Adrenal gland (tissue), 12 donors: ENCODE measurements around the gene FBXL7. TPM values are rescaled to one million over a fixed set of nuclear protein-coding genes. Genes with fewer than 3 reads are reported as not detected.

Experiments
- DNase-seq, 7 donors: peaks; one replicate each; pipeline ENCODE4 v3.0.0-alpha.2; 2019 to 2020
- H3K27ac ChIP-seq, 5 donors: fragments of 200-600 bp; sonication (generic) in 4 of 5; 1 replicate in 3 of 5; 2 replicates in 2 of 5; pipeline versions ENCODE4 v1.5.1 to v1.8.0; 2016 to 2020; ENCODE audit warnings: mild to moderate bottlenecking in 1 of 5
- H3K27me3 ChIP-seq: fragments of 200-600 bp; 2 replicates; pipeline ENCODE4 v1.8.0; 2021
- H3K36me3 ChIP-seq, 2 donors: fragments of 200-600 bp; replicated peaks in 1 of 2; 1 replicate in 1 of 2; 2 replicates in 1 of 2; pipeline versions ENCODE4 v1.5.1 to v1.8.0; 2018 to 2022
- H3K4me1 ChIP-seq, 2 donors: fragments of 200-600 bp; replicated peaks in 1 of 2; 1 replicate in 1 of 2; 2 replicates in 1 of 2; pipeline versions ENCODE4 v1.5.1 to v1.8.0; 2018 to 2021
- H3K4me3 ChIP-seq, 4 donors: fragments of 200-600 bp; sonication (generic) in 3 of 4; one replicate each; pipeline ENCODE4 v1.5.1; 2016 to 2018
- H3K9me3 ChIP-seq, 3 donors: fragments of 200-600 bp; sonication (generic) in 1 of 3; replicated peaks in 1 of 3; 1 replicate in 2 of 3; 2 replicates in 1 of 3; pipeline versions ENCODE4 v1.5.1 to v1.8.0; 2016 to 2021
- CTCF ChIP-seq, 6 experiments: fragments of 450-650 bp in 4 of 6; fragments of 200-600 bp in 2 of 6; sonication (generic) in 1 of 6; IDR thresholded peaks; 1 replicate in 5 of 6; 2 replicates in 1 of 6; pipeline versions ENCODE4 v1.5.1 to v1.8.0; 2016 to 2021; ENCODE audit warnings: antibody characterized with exemption in 6 of 6, mild to moderate bottlenecking in 2 of 6, moderate library complexity in 1 of 6
- POLR2A ChIP-seq, 2 donors: fragments of 450-650 bp; IDR thresholded peaks; one replicate each; pipeline ENCODE4 v1.6.1; 2017; ENCODE audit warnings: antibody characterized with exemption in 2 of 2, mild to moderate bottlenecking in 2 of 2, moderate library complexity in 1 of 2
- WGBS, 4 donors: extraction: QIAGEN DNeasy Blood & Tissue Kit in 2 of 4; methylation state at CpG; one replicate each; pipeline versions ENCODE4 v1.1.5 to v1.1.7; 2013 to 2017; 5-methylcytosine and 5-hydroxymethylcytosine counted together
- intact Hi-C, 2 donors: fragments of 100-400 bp; cut with DNase I; formaldehyde crosslinking; loops; one replicate each; pipeline versions ENCODE4 v1.14.1 to v1.15.0; 2022 to 2023
- polyA plus RNA-seq, 3 donors: library from polyadenylated mRNA; stranded (reverse); fragments of 200-250 nt in 2 of 3; fragments of 350-450 nt in 1 of 3; fragmentation: Illumina TruSeq in 1 of 3; extraction: RNeasy Lipid Tissue Mini Kit (QIAGEN cat#74804) in 1 of 3; gene quantifications; one replicate each; pipeline ENCODE4 v1.2.3, GENCODE V29; 2013 to 2014
- total RNA-seq, 9 donors: library from RNA; depleted of rRNA in 4 of 9; stranded (reverse); fragments of >200 nt in 4 of 9; fragments of 120-200 nt in 1 of 9; fragmentation: NEBNext Ultra II Directional in 1 of 9; extraction: Animal tissue kit (Norgen Biotek cat#: 25700) in 1 of 9; gene quantifications; one replicate each; pipeline versions ENCODE4 v1.1.0 to v1.2.4, GENCODE V29; 2013 to 2023
- donor health status: healthy with polysubstance abuse.
- donor health status: Bipolar disorder and iron deficiency.
- donor health status: DM: yes; HTN: yes; CAD: no.
- donor health status: DM: no; HTN: no; CAD: no.
- donor health status: DM: no; HTN: no; CAD: no.
- donor health status: DM: yes; HTN: yes; CAD: no.

The FBXL7 gene
- total and polyA plus RNA-seq, 12 donors = 22.6 to 59.1 (median 34.0) TPM

DNA sequence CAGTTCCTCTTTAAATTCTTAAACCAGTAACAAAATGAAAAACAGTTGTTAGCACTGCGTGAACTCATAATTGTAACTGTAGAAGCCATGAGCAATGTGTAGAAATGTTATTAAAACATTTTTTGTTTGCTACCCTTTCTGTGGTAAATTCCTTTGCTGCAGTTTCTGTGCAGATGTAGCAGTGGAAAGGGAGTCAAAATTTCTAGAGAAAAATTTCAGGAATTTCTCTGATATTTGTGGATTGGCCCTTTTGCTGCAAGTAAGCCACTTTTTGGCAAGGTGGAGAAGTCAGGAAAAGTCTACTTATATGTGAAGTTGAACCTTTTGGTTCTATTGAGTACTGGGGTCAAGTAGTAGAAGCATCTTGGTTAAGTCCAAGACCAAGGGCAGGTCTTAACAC is 10.1 kb downstream of the FBXL7 start:
- H3K9me3 ChIP-seq = no peaks in the 10 kb centered on the region
- DNase-seq = no peak
- peaks cover 0 to 35% of the 10 kb centered on the region in 2 donors for H3K4me1 ChIP-seq
- no peak overlapping the region for H3K4me3 ChIP-seq
- peak overlapping the region in 1 of 5 donors; percentile 36 for H3K27ac ChIP-seq
- TF ChIP-seq CTCF (IDR thresholded peaks at IDR 0.05) (no peak), POLR2A (IDR thresholded peaks at IDR 0.05) (no peak)
- intact Hi-C loops = no loop called here
- WGBS, 4 donors = 79 to 87% (median 85%) methylated on average over 1 of the region's 1 CpG
- H3K36me3 ChIP-seq = no peaks in the 10 kb centered on the region
- H3K27me3 ChIP-seq = no peaks in the 10 kb centered on the region

DNA sequence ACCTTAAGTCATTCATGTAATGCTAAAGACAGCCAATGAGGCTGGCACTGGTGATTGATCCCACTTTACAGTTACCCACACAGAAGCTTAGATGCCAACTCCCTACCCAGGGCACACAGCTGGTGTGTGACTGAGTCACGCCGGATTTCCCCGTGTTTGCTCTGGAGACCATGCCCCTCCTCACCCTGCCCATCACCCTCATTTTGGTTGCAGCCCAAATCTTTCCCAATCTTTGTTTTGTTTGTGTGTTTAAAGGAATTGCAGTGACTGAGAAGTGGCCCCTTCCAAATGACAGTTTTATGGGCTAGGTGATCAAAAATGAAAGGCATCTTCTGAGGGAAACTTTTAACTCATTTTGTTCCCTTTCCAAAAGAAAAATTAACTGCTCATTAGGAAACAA is 10.9 kb downstream of the FBXL7 start:
- H3K27ac ChIP-seq = peak overlapping the region in 1 of 5 donors; percentile 36
- H3K4me3 ChIP-seq = no peak overlapping the region
- no peaks in the 10 kb centered on the region for H3K27me3 ChIP-seq
- 30 to 43% (median 37%) methylated on average over 3 of the region's 3 CpGs for WGBS, 4 donors
- H3K4me1 ChIP-seq = peaks cover 0 to 39% of the 10 kb centered on the region in 2 donors
- H3K36me3 ChIP-seq = no peaks in the 10 kb centered on the region
- H3K9me3 ChIP-seq = no peaks in the 10 kb centered on the region
- no peak for TF ChIP-seq POLR2A (IDR thresholded peaks at IDR 0.05)
- TF ChIP-seq CTCF (IDR thresholded peaks at IDR 0.05) = no peak
- DNase-seq = peak; percentile 28 to 79 (median 74)
- intact Hi-C loops = no loop called here

GRCh38 chr5:15513431-15513830 is 13.5 kb downstream of the FBXL7 start:
- peaks cover 0 to 39% of the 10 kb centered on the region in 2 donors for H3K4me1 ChIP-seq

GRCh38 chr5:15513911-15514310 is 13.9 kb downstream of the FBXL7 start:
- Histone ChIP-seq H3K27me3 (no peaks in the 10 kb centered on the region), H3K4me1 (peaks cover 0 to 39% of the 10 kb centered on the region in 2 donors), H3K9me3 (no peaks in the 10 kb centered on the region), H3K4me3 (no peak overlapping the region), H3K36me3 (no peaks in the 10 kb centered on the region), H3K27ac (no peak overlapping the region)
- intact Hi-C loops = no loop called here
- DNase-seq = no peak
- TF ChIP-seq CTCF (IDR thresholded peaks at IDR 0.05) (no peak), POLR2A (IDR thresholded peaks at IDR 0.05) (no peak)

More at GRCh38 chr5:15513431-15513830, 13.5 kb downstream of the FBXL7 start:
- H3K9me3 ChIP-seq = no peaks in the 10 kb centered on the region
- TF ChIP-seq CTCF (IDR thresholded peaks at IDR 0.05) (no peak), POLR2A (IDR thresholded peaks at IDR 0.05) (no peak)
- intact Hi-C loops = no loop called here
- no peak overlapping the region for H3K27ac ChIP-seq
- WGBS, 4 donors = 52 to 59% (median 53%) methylated on average over 2 of the region's 2 CpGs
- H3K36me3 ChIP-seq = no peaks in the 10 kb centered on the region
- H3K4me3 ChIP-seq = no peak overlapping the region
- H3K27me3 ChIP-seq = no peaks in the 10 kb centered on the region
- no peak for DNase-seq
